Right lobe of liver (tissue), 6 donors: ENCODE results near the gene ABCB8. TPM values are rescaled to one million over a fixed set of nuclear protein-coding genes. Genes with fewer than 3 reads are reported as not detected.
A peak's percentile ranks its signal among the peaks of the same experiment; 100 is the strongest.

Source experiments
- ATAC-seq, 4 donors: fragments of 200-7000 bp; cut with Tn5 transposase; one replicate each; pipeline ENCODE4 v1.9.1; 2020; ENCODE audit warnings: mild to moderate bottlenecking in 4 of 4, moderate library complexity in 4 of 4
- DNase-seq, 3 donors: peaks; one replicate each; pipeline ENCODE4 v3.0.0-alpha.2; 2020
- H3K27ac ChIP-seq, 3 donors: fragments of 200-600 bp; one replicate each; pipeline ENCODE4 v1.8.0; 2022
- H3K27me3 ChIP-seq, 2 donors: fragments of 200-600 bp; one replicate each; pipeline ENCODE4 v1.8.0; 2022
- H3K36me3 ChIP-seq, 4 donors: fragments of 200-600 bp; sonication (generic) in 1 of 4; one replicate each; pipeline versions ENCODE4 v1.5.1 to v1.8.0; 2017 to 2022; ENCODE audit warnings: control low read depth in 1 of 4
- H3K4me1 ChIP-seq, 4 donors: fragments of 200-600 bp; sonication (generic) in 1 of 4; one replicate each; pipeline versions ENCODE4 v1.5.1 to v1.8.0; 2017 to 2022; ENCODE audit warnings: control low read depth in 1 of 4
- H3K4me3 ChIP-seq, 3 donors: fragments of 200-600 bp; one replicate each; pipeline ENCODE4 v1.8.0; 2022
- H3K9me3 ChIP-seq, 4 donors: fragments of 200-600 bp; sonication (generic) in 1 of 4; one replicate each; pipeline versions ENCODE4 v1.5.1 to v1.8.0; 2017 to 2022; ENCODE audit warnings: control low read depth in 1 of 4
- CTCF ChIP-seq, 4 donors: fragments of 200-600 bp in 3 of 4; fragments of 450-650 bp in 1 of 4; IDR thresholded peaks; one replicate each; pipeline versions ENCODE4 v1.5.1 to v1.8.0; 2016 to 2022; ENCODE audit warnings: antibody characterized with exemption in 4 of 4, mild to moderate bottlenecking in 2 of 4
- POLR2A ChIP-seq: fragments of 450-650 bp; IDR thresholded peaks from one replicate; pipeline ENCODE4 v1.6.1; 2017; ENCODE audit warnings: antibody characterized with exemption, mild to moderate bottlenecking
- WGBS: methylation state at CpG from one replicate; pipeline ENCODE4 v1.1.6; 2018; ENCODE audit warnings: low coverage, low lambda C conversion rate; ENCODE audit not compliant: insufficient coverage; ENCODE audit errors: missing lambda C conversion rate; 5-methylcytosine and 5-hydroxymethylcytosine counted together
- intact Hi-C, 2 donors: fragments of 100-400 bp; cut with DNase I; formaldehyde crosslinking; loops; one replicate each; pipeline versions ENCODE4 v1.11.2 to v1.14.1; 2022
- total RNA-seq, 6 experiments: library from RNA; depleted of rRNA in 2 of 6; stranded (reverse); fragments of >200 nt in 2 of 6; fragmentation: NEBNext Ultra II Directional in 3 of 6; extraction: Animal tissue kit (Norgen Biotek cat#: 25700) in 3 of 6; gene quantifications; one replicate each; pipeline versions ENCODE4 v1.1.0 to v1.2.4, GENCODE V29; 2016 to 2023
- donor health status: DM: no; HTN: yes; CAD: no.
- donor health status: DM: no; HTN: no; CAD: no.
- donor health status: DM: no; HTN: no; CAD: no.
- donor health status: DM: no; HTN: yes; CAD: no.
- donor health status: DM: no; HTN: yes; CAD: no.

The ABCB8 gene
- total RNA-seq, 6 experiments from 2014 or later: 22.3 to 33.8 (median 26.8) TPM

DNA sequence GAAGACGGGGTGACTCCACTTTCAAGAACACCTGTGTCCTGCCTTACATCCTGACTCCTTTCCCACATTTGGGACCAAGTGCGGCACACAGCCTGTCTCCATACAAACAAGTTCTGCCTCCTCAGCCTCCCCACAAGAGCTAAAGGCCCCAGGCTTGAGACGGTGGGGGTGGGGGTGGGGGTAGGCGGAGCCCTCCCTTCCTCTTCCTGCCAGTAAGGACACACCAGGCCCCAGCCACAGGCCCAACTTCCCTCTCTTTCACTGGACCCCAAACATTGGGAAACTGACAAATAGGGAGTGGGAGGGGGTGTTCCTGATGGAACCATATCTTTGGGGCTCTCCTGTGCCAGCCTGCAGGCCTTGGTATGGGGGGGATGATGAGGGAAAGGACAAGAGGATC lies 24.8 kb downstream of the ABCB8 start:
- DNase-seq (no peak), ATAC-seq (no peak)
- 60% methylated on average over 1 of the region's 4 CpGs for WGBS
- peaks cover 0 to 11% (median 0%) of the 10 kb centered on the region in 4 donors for H3K4me1 ChIP-seq
- TF ChIP-seq POLR2A (no peak), CTCF (IDR thresholded peaks at IDR 0.05) (no peak)
- H3K36me3 ChIP-seq: no peaks in the 10 kb centered on the region
- H3K4me3 ChIP-seq: no peak overlapping the region
- intact Hi-C loops: no loop called here
- no peaks in the 10 kb centered on the region for H3K27me3 ChIP-seq
- H3K9me3 ChIP-seq: no peaks in the 10 kb centered on the region
- H3K27ac ChIP-seq: no peak overlapping the region

DNA sequence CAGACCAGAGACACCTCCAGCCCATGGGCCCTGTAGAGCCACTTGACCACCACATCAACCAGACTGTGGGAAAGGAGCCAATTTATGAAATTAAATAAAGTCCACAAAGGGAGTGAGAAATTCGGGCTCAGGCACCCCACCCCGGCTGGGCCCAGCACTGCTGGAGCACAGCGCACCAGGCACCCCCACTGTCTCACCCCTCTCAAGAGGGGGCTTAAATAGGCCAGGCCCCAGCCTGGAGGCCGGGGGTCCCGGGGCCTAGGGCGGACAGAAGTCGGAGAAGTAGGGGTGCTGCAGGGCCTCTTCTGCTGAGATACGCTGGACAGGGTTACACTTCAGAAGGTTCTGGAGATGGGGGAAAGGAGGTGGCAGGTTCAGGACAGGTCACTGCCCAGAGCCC lies 25.5 kb downstream of the ABCB8 start:
- no peak for ATAC-seq
- Histone ChIP-seq H3K4me1 (peaks cover 0 to 14% (median 2%) of the 10 kb centered on the region in 4 donors), H3K4me3 (no peak overlapping the region), H3K9me3 (no peaks in the 10 kb centered on the region), H3K36me3 (no peaks in the 10 kb centered on the region), H3K27me3 (no peaks in the 10 kb centered on the region), H3K27ac (no peak overlapping the region)
- WGBS: no CpG with 5 or more reads among the region's 8 CpGs
- DNase-seq: no peak
- intact Hi-C loops: no loop called here
- TF ChIP-seq CTCF (IDR thresholded peaks at IDR 0.05): no peak
- no peak for TF ChIP-seq POLR2A

- intact Hi-C loops: no loop called here
- DNase-seq (no peak), ATAC-seq (no peak)
These were observed 28.0 kb downstream of the ABCB8 start for GRCh38 chr7:151056283-151056665.

GRCh38 chr7:151056666-151057505 lies 28.6 kb downstream of the ABCB8 start:
- intact Hi-C loops: no loop called here
- H3K4me1 ChIP-seq: peaks cover 0 to 31% (median 11%) of the 10 kb centered on the region in 4 donors
- TF ChIP-seq POLR2A: no peak
- no peak for TF ChIP-seq CTCF (IDR thresholded peaks at IDR 0.05)
- DNase-seq (peak in 1 of 3 donors; percentile 39), ATAC-seq (no peak)
- H3K4me3 ChIP-seq: peak overlapping the region; percentile 72 to 92 (median 79)
- no peaks in the 10 kb centered on the region for H3K9me3 ChIP-seq
- 22% methylated on average over 19 of the region's 29 CpGs for WGBS
- H3K36me3 ChIP-seq: no peaks in the 10 kb centered on the region
- no peak overlapping the region for H3K27ac ChIP-seq
- no peaks in the 10 kb centered on the region for H3K27me3 ChIP-seq

More at GRCh38 chr7:151056283-151056665, 28.0 kb downstream of the ABCB8 start:
- Histone ChIP-seq H3K4me3 (no peak overlapping the region), H3K4me1 (peaks cover 0 to 25% (median 8%) of the 10 kb centered on the region in 4 donors), H3K27me3 (no peaks in the 10 kb centered on the region), H3K27ac (no peak overlapping the region), H3K36me3 (no peaks in the 10 kb centered on the region), H3K9me3 (no peaks in the 10 kb centered on the region)
- 89% methylated on average over 4 of the region's 6 CpGs for WGBS
- no peak for TF ChIP-seq POLR2A
- no peak for TF ChIP-seq CTCF (IDR thresholded peaks at IDR 0.05)
